IMR-90 (cell line): Measurements from ENCODE around the gene MCM3AP. TPM values are rescaled to one million over a fixed set of nuclear protein-coding genes. Genes with fewer than 3 reads are reported as not detected.

Experiments used
- ATAC-seq: fragments of 200-7000 bp; cut with Tn5 transposase; 2 replicates; pipeline ENCODE4 v1.9.1; 2020; ENCODE audit warnings: low read depth, mild to moderate bottlenecking, moderate library complexity
- BruUV-seq: library from RNA; stranded (reverse); fragments of 400-500 nt; replicated peaks from 2 replicates; lab custom pipeline; 2021; lab: Mats Ljungman, UMichigan
- CTCF ChIA-PET: fragments of 300-600 bp; formaldehyde crosslinking; extraction: SDS; loops from one replicate; lab custom pipeline; 2021; ENCODE audit warnings: antibody characterized with exemption; lab: Yijun Ruan, JAX
- POLR2A ChIA-PET: fragments of 300-600 bp; sonication (Branson Sonifier 250); formaldehyde crosslinking; loops from one replicate; lab custom pipeline; 2022; ENCODE audit warnings: antibody characterized with exemption; ENCODE audit not compliant: unreplicated experiment; lab: Charles Lee
- DNase-seq: peaks from one replicate; pipeline ENCODE4 v3.0.0; 2013
- H2AFZ ChIP-seq: replicated peaks from 2 replicates; pipeline ENCODE3; 2013; ENCODE audit warnings: low read length, mild to moderate bottlenecking; ENCODE audit not compliant: poor library complexity
- H2AK5ac ChIP-seq: 2 replicates; pipeline ENCODE4 v1.6.1; 2013; ENCODE audit warnings: low read depth, low read length, inconsistent platforms
- H2AK9ac ChIP-seq: replicated peaks from 2 replicates; pipeline ENCODE3; 2013; ENCODE audit warnings: mild to moderate bottlenecking, low read depth, low read length, moderate library complexity; ENCODE audit not compliant: poor library complexity
- H2BK120ac ChIP-seq: 2 replicates; pipeline ENCODE4 v1.6.1; 2013; ENCODE audit warnings: low read depth, low read length, inconsistent platforms
- H2BK15ac ChIP-seq: 3 replicates; pipeline ENCODE4 v1.6.1; 2013; ENCODE audit warnings: low read depth, low read length, inconsistent platforms
- H2BK20ac ChIP-seq: 2 replicates; pipeline ENCODE4 v1.6.1; 2013; ENCODE audit warnings: low read depth, mild to moderate bottlenecking, inconsistent platforms, low read length, moderate library complexity
- H2BK5ac ChIP-seq: 2 replicates; pipeline ENCODE4 v1.6.1; 2013; ENCODE audit warnings: mild to moderate bottlenecking, low read depth, low read length, inconsistent platforms; ENCODE audit not compliant: poor library complexity, severe bottlenecking
- H3K14ac ChIP-seq: replicated peaks from 2 replicates; pipeline ENCODE4 v1.6.1; 2013; ENCODE audit warnings: low read depth, low read length, inconsistent platforms
- H3K18ac ChIP-seq: 2 replicates; pipeline ENCODE4 v1.6.1; 2013; ENCODE audit warnings: low read depth, low read length, control low read depth
- H3K23ac ChIP-seq: 2 replicates; pipeline ENCODE4 v1.6.1; 2013; ENCODE audit warnings: low read depth, low read length, inconsistent platforms
- H3K27ac ChIP-seq: 2 replicates; pipeline ENCODE4 v1.5.1; 2013; ENCODE audit warnings: mild to moderate bottlenecking, control low read depth, low read length; ENCODE audit not compliant: insufficient read depth
- H3K27me3 ChIP-seq: 2 replicates; pipeline ENCODE4 v1.6.1; 2013; ENCODE audit warnings: low read length; ENCODE audit not compliant: control insufficient read depth, insufficient read depth
- H3K36me3 ChIP-seq: 2 replicates; pipeline ENCODE4 v1.6.1; 2013; ENCODE audit warnings: low read length, mixed read lengths; ENCODE audit not compliant: control insufficient read depth, insufficient read depth
- H3K4ac ChIP-seq: 2 replicates; pipeline ENCODE4 v1.6.1; 2013; ENCODE audit warnings: low read depth, low read length, inconsistent platforms
- H3K4me1 ChIP-seq: 2 replicates; pipeline ENCODE4 v1.6.1; 2013; ENCODE audit warnings: low read length, mixed read lengths; ENCODE audit not compliant: control insufficient read depth, insufficient read depth
- H3K4me2 ChIP-seq: 2 replicates; pipeline ENCODE4 v1.6.1; 2013; ENCODE audit warnings: low read depth, mild to moderate bottlenecking, control low read depth, low read length, moderate library complexity
- H3K4me3 ChIP-seq: 2 replicates; pipeline ENCODE4 v1.5.1; 2013; ENCODE audit warnings: low read depth, mild to moderate bottlenecking, control low read depth, low read length, moderate library complexity; ENCODE audit not compliant: insufficient read depth
- H3K56ac ChIP-seq: 2 replicates; pipeline ENCODE4 v1.6.1; 2013; ENCODE audit warnings: low read length, inconsistent platforms; ENCODE audit not compliant: insufficient read depth; ENCODE audit errors: extremely low read depth
- H3K79me1 ChIP-seq, 2 experiments: 2 replicates each; pipeline ENCODE4 v1.6.1; 2013; ENCODE audit warnings: low read length in 2 of 2, inconsistent platforms in 1 of 2, low read depth in 1 of 2
- H3K9ac ChIP-seq: 2 replicates; pipeline ENCODE4 v1.6.1; 2013; ENCODE audit warnings: low read depth, low read length, control low read depth
- H3K9me1 ChIP-seq: 2 replicates; pipeline ENCODE4 v1.6.1; 2013; ENCODE audit warnings: low read length, inconsistent platforms; ENCODE audit not compliant: insufficient read depth
- H3K9me3 ChIP-seq: 2 replicates; pipeline ENCODE4 v1.6.1; 2013; ENCODE audit warnings: low read length; ENCODE audit not compliant: control insufficient read depth, insufficient read depth
- H4K20me1 ChIP-seq: 2 replicates; pipeline ENCODE4 v1.6.1; 2013; ENCODE audit warnings: low read length, inconsistent platforms; ENCODE audit not compliant: insufficient read depth
- H4K5ac ChIP-seq: 2 replicates; pipeline ENCODE4 v1.6.1; 2013; ENCODE audit warnings: mild to moderate bottlenecking, low read depth, low read length, control low read depth
- H4K8ac ChIP-seq, 2 experiments: 2 replicates each; pipeline ENCODE4 v1.6.1; 2013; ENCODE audit warnings: low read depth in 2 of 2, low read length in 2 of 2, control low read depth in 1 of 2, inconsistent platforms in 1 of 2
- H4K91ac ChIP-seq: 2 replicates; pipeline ENCODE4 v1.6.1; 2013; ENCODE audit warnings: low read depth, low read length, inconsistent platforms; ENCODE audit not compliant: insufficient read depth
- CEBPB ChIP-seq: IDR thresholded peaks from 2 replicates; pipeline ENCODE4 v1.6.1; 2012; ENCODE audit warnings: low read depth, low read length, improper control_type of control experiment
- MAFK ChIP-seq: IDR thresholded peaks from 2 replicates; pipeline ENCODE4 v1.6.1; 2012; ENCODE audit warnings: low read depth, low read length, improper control_type of control experiment
- MXI1 ChIP-seq: IDR thresholded peaks from 2 replicates; pipeline ENCODE4 v1.6.1; 2012; ENCODE audit warnings: low read depth, mild to moderate bottlenecking, low read length, moderate library complexity, borderline replicate concordance
- NFE2L2 ChIP-seq: fragments of 150-350 bp; IDR thresholded peaks from 2 replicates; pipeline ENCODE4 v1.6.1; 2016; ENCODE audit warnings: low read depth, mild to moderate bottlenecking, low read length
- RCOR1 ChIP-seq: IDR thresholded peaks from 2 replicates; pipeline ENCODE4 v1.6.1; 2012; ENCODE audit warnings: mild to moderate bottlenecking, low read length, improper control_type of control experiment; ENCODE audit not compliant: insufficient replicate concordance
- RFX5 ChIP-seq: IDR thresholded peaks from 2 replicates; pipeline ENCODE4 v1.8.0; 2012; ENCODE audit warnings: low read depth, mild to moderate bottlenecking, low read length, moderate library complexity
- whole genome bisulfite sequencing, 2 experiments: methylation state at CpG; one replicate each; pipeline versions ENCODE4 v1.1.5 to v1.1.7; 2013; ENCODE audit warnings: missing lambda C conversion rate in 2 of 2; ENCODE audit not compliant: insufficient read length in 1 of 2; ENCODE audit errors: extremely low coverage in 2 of 2; 5-methylcytosine and 5-hydroxymethylcytosine counted together
- dilution Hi-C: fragments of 300-500 bp; cut with HindIII; formaldehyde crosslinking; loops from one replicate; pipeline ENCODE4 v1.14.3; 2018; ENCODE audit warnings: low sequenced_read_pairs; ENCODE audit not compliant: unreplicated experiment
- in situ Hi-C: fragments of 300-500 bp; cut with MboI; formaldehyde crosslinking; loops from 3 replicates; pipeline ENCODE4 v1.14.3; 2019; ENCODE audit warnings: low sequenced_read_pairs, inconsistent platforms, mixed read lengths
- intact Hi-C: fragments of 100-400 bp; cut with micrococcal nuclease; formaldehyde crosslinking; loops from 2 replicates; pipeline ENCODE4 v1.10.0; 2022
- polyA plus RNA-seq, 3 experiments: library from polyadenylated mRNA; depleted of rRNA; stranded (reverse); fragments of >200 nt; gene quantifications; 2 replicates each; pipeline ENCODE4 v1.2.3, GENCODE V29; 2012; ENCODE audit warnings: low replicate concordance in 1 of 3
- total RNA-seq: library from RNA; depleted of rRNA; stranded (reverse); fragments of >200 nt; gene quantifications from 2 replicates; pipeline ENCODE4 v1.2.3, GENCODE V29; 2012
- TF ChIP-seq, protein P1 (sequence below): fragments of 150-350 bp; IDR thresholded peaks from 2 replicates; pipeline ENCODE4 v1.6.1; 2017; ENCODE audit warnings: mild to moderate bottlenecking, antibody characterized with exemption, low read length, low read depth

The MCM3AP gene
- total and polyA plus RNA-seq, 2 of the 4 experiments (the other 2 are of a cell fraction) = 46.5 to 63.1 TPM

DNA sequence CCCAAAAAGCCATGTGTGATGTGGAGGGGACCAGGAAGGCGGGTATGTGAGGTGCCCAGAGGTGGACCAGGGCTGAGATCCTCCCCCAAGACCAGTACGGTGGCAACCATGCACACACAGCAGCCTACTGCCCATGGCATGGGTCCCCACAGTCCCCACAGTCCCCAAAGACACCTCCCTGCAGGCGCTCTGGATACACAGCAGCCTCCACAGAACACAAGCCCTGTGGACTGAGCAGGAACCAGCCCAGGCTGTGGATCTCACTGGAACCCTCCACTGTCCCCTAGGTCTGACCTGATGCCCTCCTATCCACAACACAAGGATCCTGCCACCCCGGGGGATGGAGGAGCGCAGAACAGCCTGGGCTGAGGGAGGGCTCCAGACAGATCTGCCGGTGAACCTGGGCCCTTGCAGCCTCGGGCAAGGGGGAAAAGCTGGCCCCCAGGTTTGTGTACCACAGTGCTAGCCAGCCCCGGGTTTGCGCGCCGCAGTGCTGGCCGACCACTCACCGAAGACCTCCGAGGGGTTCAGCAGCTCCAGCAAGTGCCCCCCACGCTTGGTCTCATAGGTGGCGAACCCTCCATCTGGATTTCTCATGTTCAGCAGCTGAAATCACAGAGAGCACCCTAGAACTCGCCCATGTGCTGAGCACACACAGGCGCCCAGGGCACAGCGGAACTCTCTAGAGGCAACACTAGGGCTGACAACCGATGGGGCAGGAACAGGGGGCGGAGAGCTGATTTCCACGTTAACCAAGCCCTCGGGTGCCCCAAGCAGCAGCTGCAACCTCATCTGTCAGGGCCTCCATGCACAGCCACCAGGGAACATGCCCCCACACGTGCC lies 79.0 kb downstream of the MCM3AP start:
- no peaks in the 10 kb centered on the region; a peak in 1 of 4 replicates for H3K79me1 ChIP-seq
- H3K27ac ChIP-seq = no peak overlapping the region
- no peak overlapping the region for H3K14ac ChIP-seq
- H3K18ac ChIP-seq = no peak overlapping the region
- BruUV-seq = no TSS peak
- no peaks in the 10 kb centered on the region for H3K27me3 ChIP-seq
- ATAC-seq (no peak), DNase-seq (no peak)
- H2AK9ac ChIP-seq = no peak overlapping the region
- H4K8ac ChIP-seq = no peak overlapping the region
- TF ChIP-seq RFX5 = no peak
- no peak for TF ChIP-seq CEBPB
- TF ChIP-seq RCOR1 = no peak
- no peak for TF ChIP-seq MXI1
- no peak for TF ChIP-seq MAFK
- TF ChIP-seq, protein P1, sequence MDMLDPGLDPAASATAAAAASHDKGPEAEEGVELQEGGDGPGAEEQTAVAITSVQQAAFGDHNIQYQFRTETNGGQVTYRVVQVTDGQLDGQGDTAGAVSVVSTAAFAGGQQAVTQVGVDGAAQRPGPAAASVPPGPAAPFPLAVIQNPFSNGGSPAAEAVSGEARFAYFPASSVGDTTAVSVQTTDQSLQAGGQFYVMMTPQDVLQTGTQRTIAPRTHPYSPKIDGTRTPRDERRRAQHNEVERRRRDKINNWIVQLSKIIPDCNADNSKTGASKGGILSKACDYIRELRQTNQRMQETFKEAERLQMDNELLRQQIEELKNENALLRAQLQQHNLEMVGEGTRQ = no peak
- TF ChIP-seq NFE2L2 = no peak
- no peaks in the 10 kb centered on the region for H3K9me3 ChIP-seq
- H4K20me1 ChIP-seq = no peaks in the 10 kb centered on the region; the same call in 1 of the 2 replicates
- dilution Hi-C loops (no loop called here), in situ Hi-C loops (no loop called here), intact Hi-C loops (no loop called here)
- POLR2A ChIA-PET = no interaction called here
- CTCF ChIA-PET = no interaction called here
- no peak overlapping the region for H3K4me3 ChIP-seq
- no peak overlapping the region for H3K4me2 ChIP-seq
- no peaks in the 10 kb centered on the region; the same call in 1 of the 2 replicates for H3K9me1 ChIP-seq
- no peaks in the 10 kb centered on the region for H3K4me1 ChIP-seq
- no peak overlapping the region for H3K56ac ChIP-seq
- H4K5ac ChIP-seq = no peak overlapping the region
- H2AFZ ChIP-seq = no peak overlapping the region
- no peak overlapping the region for H2BK20ac ChIP-seq
- no peak overlapping the region for H2BK5ac ChIP-seq
- peaks cover 49% of the 10 kb centered on the region for H3K36me3 ChIP-seq
- H3K23ac ChIP-seq = no peak overlapping the region
- WGBS, 2 experiments = 95% methylated on average over 18 of the region's 24 CpGs; no CpG with 5 or more reads in 1 of the 2 experiments
- H4K91ac ChIP-seq = no peak overlapping the region
- H3K9ac ChIP-seq = no peak overlapping the region
- H2AK5ac ChIP-seq = no peak overlapping the region
- no peak overlapping the region for H2BK120ac ChIP-seq
- no peak overlapping the region for H3K4ac ChIP-seq
- H2BK15ac ChIP-seq = no peak overlapping the region
